ENCODE data around the gene SUMF2. TPM values are rescaled to one million over a fixed set of nuclear protein-coding genes. Genes with fewer than 3 reads are reported as not detected.

The SUMF2 gene
- total RNA-seq, 1 experiment from 2014 or later: 173 TPM

DNA sequence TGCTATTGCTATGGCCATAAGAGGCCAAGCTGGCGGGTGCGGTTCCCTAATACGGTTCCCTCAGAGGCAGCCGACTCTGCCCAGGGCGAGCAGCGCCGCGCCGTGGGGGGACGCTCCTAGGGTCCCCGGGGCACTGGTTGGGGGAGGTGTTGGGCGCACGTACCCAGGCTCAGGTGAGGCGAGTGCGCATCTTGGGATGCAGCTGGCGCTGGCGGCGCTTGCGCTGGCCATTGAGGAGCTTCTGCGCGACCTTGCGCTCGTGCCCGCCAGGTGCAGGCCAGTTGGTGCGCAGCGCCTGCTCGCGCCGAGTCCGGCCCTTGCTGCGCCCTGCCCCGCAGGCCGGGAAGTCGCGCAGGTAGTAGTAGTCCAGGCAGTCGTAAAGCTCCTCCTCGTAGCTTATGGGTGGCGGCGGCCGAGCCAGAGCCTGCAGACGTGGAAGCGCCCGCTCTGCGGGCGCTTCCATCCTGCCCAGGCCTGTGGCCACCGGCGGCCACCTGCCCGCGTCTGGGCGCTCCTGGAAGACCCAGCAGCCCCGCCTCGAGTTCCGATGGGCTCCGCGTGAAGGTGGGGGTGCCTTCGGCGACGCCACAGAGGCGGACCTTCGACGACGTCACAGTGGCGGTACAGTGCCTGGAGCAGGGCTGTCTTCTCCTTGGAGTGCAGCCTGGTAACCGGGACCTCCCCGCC lies 51.9 kb downstream of the SUMF2 start, which contains the start of gene NUPR2 (continued):
- TF ChIP-seq, protein P1, sequence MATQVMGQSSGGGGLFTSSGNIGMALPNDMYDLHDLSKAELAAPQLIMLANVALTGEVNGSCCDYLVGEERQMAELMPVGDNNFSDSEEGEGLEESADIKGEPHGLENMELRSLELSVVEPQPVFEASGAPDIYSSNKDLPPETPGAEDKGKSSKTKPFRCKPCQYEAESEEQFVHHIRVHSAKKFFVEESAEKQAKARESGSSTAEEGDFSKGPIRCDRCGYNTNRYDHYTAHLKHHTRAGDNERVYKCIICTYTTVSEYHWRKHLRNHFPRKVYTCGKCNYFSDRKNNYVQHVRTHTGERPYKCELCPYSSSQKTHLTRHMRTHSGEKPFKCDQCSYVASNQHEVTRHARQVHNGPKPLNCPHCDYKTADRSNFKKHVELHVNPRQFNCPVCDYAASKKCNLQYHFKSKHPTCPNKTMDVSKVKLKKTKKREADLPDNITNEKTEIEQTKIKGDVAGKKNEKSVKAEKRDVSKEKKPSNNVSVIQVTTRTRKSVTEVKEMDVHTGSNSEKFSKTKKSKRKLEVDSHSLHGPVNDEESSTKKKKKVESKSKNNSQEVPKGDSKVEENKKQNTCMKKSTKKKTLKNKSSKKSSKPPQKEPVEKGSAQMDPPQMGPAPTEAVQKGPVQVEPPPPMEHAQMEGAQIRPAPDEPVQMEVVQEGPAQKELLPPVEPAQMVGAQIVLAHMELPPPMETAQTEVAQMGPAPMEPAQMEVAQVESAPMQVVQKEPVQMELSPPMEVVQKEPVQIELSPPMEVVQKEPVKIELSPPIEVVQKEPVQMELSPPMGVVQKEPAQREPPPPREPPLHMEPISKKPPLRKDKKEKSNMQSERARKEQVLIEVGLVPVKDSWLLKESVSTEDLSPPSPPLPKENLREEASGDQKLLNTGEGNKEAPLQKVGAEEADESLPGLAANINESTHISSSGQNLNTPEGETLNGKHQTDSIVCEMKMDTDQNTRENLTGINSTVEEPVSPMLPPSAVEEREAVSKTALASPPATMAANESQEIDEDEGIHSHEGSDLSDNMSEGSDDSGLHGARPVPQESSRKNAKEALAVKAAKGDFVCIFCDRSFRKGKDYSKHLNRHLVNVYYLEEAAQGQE (IDR thresholded peaks at IDR 0.05; ENCODE audit: low read depth): no peak
- no peak for TF ChIP-seq ATF3 (IDR thresholded peaks at IDR 0.05)

- ChIA-PET CTCF (no interaction called here), RAD21 (ENCODE audit: low non-redundant PET in 1 of 2, low total read pairs in 2 of 2, uncharacterized antibody in 2 of 2, unreplicated experiment in 2 of 2) (no interaction called here), POLR2A (no interaction called here)
- Histone ChIP-seq H3K79me2 (ENCODE audit: insufficient read depth, low read length) (no peaks in the 10 kb centered on the region), H3K4me1 (ENCODE audit: control insufficient read depth in 1 of 2, insufficient read depth in 2 of 2, low read length in 2 of 2) (no peaks in the 10 kb centered on the region), H3K27ac (ENCODE audit: low read depth, low read length) (no peak overlapping the region), H4K20me1 (ENCODE audit: insufficient read depth) (no peaks in the 10 kb centered on the region), H3K9me2 (ENCODE audit: insufficient read depth) (no peaks in the 10 kb centered on the region), H3K4me2 (ENCODE audit: low read length) (no peak overlapping the region), H2AFZ (ENCODE audit: low read depth, low read length, poor library complexity, severe bottlenecking) (no peak overlapping the region), H3K36me3 (ENCODE audit: control insufficient read depth in 1 of 2, insufficient read depth in 2 of 2, low read length in 2 of 2) (no peaks in the 10 kb centered on the region), H3K4me3 (replicated peaks in 1 of 2; ENCODE audit: low read depth in 1 of 2, low read length in 2 of 2) (no peak overlapping the region), H3K9me3 (ENCODE audit: control insufficient read depth in 1 of 2, insufficient read depth in 1 of 2, low read depth in 1 of 2, low read length in 2 of 2) (no peaks in the 10 kb centered on the region), H3K27me3 (ENCODE audit: insufficient read depth, low read length) (no peaks in the 10 kb centered on the region), H3K9ac (ENCODE audit: low read length) (no peak overlapping the region)
- DNase-seq (ENCODE audit: low read depth, low spot score): no peak
- no peak for ATAC-seq
- intact Hi-C loops (cut with micrococcal nuclease): no loop called here
- TF ChIP-seq, protein P1 (IDR thresholded peaks at IDR 0.05; ENCODE audit: low read depth): no peak
- no peak for TF ChIP-seq POLR2AphosphoS5 (IDR thresholded peaks at IDR 0.05; ENCODE audit: low read depth, low read length)
- TF ChIP-seq POLR2A (IDR thresholded peaks at IDR 0.05; ENCODE audit: borderline replicate concordance, extremely low read depth, insufficient read depth, insufficient read length): no peak
- TF ChIP-seq SP1 (IDR thresholded peaks at IDR 0.05; ENCODE audit: low read depth): no peak
- TF ChIP-seq EZH2 (IDR thresholded peaks at IDR 0.05): no peak
- TF ChIP-seq TCF7L2 (IDR thresholded peaks at IDR 0.05; ENCODE audit: borderline replicate concordance, extremely low read depth, insufficient read depth, insufficient read length): no peak
- TF ChIP-seq JUND (IDR thresholded peaks at IDR 0.05): no peak
- TF ChIP-seq SRF (IDR thresholded peaks at IDR 0.05; ENCODE audit: low read depth): no peak
- TF ChIP-seq CEBPB (IDR thresholded peaks at IDR 0.05; ENCODE audit: low read depth): no peak
- no peak for TF ChIP-seq EZH2phosphoT487 (IDR thresholded peaks at IDR 0.05; ENCODE audit: borderline replicate concordance)
- TF ChIP-seq, protein P2, sequence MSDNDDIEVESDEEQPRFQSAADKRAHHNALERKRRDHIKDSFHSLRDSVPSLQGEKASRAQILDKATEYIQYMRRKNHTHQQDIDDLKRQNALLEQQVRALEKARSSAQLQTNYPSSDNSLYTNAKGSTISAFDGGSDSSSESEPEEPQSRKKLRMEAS (IDR thresholded peaks at IDR 0.05): no peak
- TF ChIP-seq CBX3 (IDR thresholded peaks at IDR 0.05; ENCODE audit: low read depth): no peak
- TF ChIP-seq ZFX (IDR thresholded peaks at IDR 0.05): no peak
- TF ChIP-seq CTCF (IDR thresholded peaks at IDR 0.05 in 2 of 3, conservative IDR thresholded peaks at IDR 0.05 in 1 of 3; ENCODE audit: borderline replicate concordance in 1 of 3, insufficient read depth in 1 of 3, low read depth in 2 of 3, low read length in 2 of 3): no peak
- BruUV-seq (replicated peaks): no TSS peak
These were observed 57.4 kb downstream of the SUMF2 start for GRCh38 chr7:56121440-56121839.
